Fibroblast of lung (primary cell): ENCODE measurements around the gene KIZ.

Experiments
- EZH2 ChIP-seq: IDR thresholded peaks from 2 replicates; pipeline ENCODE4 v1.5.1; 2012; ENCODE audit warnings: low read length, control low read depth, mild to moderate bottlenecking; ENCODE audit errors: missing control alignments
- TF ChIP-seq, protein P1 (sequence below), 2 donors: IDR thresholded peaks in 1 of 2; conservative IDR thresholded peaks in 1 of 2; 1 replicate in 1 of 2; 2 replicates in 1 of 2; pipeline ENCODE4 v1.5.1; 2011 to 2012; ENCODE audit warnings: low read length in 2 of 2, control low read depth in 1 of 2, inconsistent platforms in 1 of 2, low read depth in 1 of 2, mild to moderate bottlenecking in 1 of 2

GRCh38 chr20:21291026-21291425, 165.1 kb downstream of the KIZ start:
- TF ChIP-seq, protein P1, sequence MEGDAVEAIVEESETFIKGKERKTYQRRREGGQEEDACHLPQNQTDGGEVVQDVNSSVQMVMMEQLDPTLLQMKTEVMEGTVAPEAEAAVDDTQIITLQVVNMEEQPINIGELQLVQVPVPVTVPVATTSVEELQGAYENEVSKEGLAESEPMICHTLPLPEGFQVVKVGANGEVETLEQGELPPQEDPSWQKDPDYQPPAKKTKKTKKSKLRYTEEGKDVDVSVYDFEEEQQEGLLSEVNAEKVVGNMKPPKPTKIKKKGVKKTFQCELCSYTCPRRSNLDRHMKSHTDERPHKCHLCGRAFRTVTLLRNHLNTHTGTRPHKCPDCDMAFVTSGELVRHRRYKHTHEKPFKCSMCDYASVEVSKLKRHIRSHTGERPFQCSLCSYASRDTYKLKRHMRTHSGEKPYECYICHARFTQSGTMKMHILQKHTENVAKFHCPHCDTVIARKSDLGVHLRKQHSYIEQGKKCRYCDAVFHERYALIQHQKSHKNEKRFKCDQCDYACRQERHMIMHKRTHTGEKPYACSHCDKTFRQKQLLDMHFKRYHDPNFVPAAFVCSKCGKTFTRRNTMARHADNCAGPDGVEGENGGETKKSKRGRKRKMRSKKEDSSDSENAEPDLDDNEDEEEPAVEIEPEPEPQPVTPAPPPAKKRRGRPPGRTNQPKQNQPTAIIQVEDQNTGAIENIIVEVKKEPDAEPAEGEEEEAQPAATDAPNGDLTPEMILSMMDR (conservative IDR thresholded peaks at IDR 0.05 in 1 of 2, IDR thresholded peaks at IDR 0.05 in 1 of 2; ENCODE audit: low read depth in 1 of 2, low read length in 2 of 2) = no peak
- TF ChIP-seq EZH2 = no peak
